Stimulated activated CD8-positive, alpha-beta memory T cell treated with anti-CD3 and anti-CD28 coated beads, Interleukin-2, amount 100 ng/mL, for 48 hours (primary cell): ENCODE measurements around the gene KIAA0319L.

ENCODE experiments used
- DNase-seq, 2 donors: peaks; one replicate each; pipeline ENCODE4 v3.0.0-alpha.2; 2020; ENCODE audit warnings: low read depth in 2 of 2

Gene KIAA0319L

DNA sequence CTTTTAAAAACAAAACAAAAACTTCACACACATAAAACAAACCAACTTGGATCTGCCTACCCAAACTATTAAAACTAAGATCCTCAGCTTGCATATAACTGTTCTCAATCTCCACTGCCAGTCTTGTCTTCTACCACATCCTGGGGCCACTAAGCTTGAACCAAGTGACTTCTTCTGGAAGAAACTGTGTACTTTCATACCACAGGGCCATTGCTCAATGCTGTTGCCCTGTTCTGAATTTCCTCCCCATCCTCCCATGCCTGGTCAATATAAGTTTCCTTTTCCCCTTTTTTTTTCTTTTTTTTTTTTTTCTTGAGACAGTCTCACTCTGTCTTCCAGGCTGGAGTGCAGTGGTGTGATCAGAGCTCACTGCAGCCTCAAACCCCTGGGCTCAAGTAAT, 109.9 kb downstream of the KIAA0319L start:
- no peak for DNase-seq

DNA sequence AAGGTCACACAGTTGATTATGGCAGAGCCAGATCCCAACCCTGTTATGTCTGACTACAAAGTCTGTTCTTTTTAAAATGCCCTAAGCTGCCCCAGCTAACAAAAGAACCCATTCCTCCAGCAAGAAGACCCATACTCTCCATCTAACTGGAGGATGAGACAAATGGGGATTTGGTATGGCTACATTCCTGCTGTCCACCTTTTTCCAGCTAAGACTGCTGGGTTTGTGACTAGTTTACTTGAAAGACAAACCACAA, 112.8 kb downstream of the KIAA0319L start:
- no peak for DNase-seq

DNA sequence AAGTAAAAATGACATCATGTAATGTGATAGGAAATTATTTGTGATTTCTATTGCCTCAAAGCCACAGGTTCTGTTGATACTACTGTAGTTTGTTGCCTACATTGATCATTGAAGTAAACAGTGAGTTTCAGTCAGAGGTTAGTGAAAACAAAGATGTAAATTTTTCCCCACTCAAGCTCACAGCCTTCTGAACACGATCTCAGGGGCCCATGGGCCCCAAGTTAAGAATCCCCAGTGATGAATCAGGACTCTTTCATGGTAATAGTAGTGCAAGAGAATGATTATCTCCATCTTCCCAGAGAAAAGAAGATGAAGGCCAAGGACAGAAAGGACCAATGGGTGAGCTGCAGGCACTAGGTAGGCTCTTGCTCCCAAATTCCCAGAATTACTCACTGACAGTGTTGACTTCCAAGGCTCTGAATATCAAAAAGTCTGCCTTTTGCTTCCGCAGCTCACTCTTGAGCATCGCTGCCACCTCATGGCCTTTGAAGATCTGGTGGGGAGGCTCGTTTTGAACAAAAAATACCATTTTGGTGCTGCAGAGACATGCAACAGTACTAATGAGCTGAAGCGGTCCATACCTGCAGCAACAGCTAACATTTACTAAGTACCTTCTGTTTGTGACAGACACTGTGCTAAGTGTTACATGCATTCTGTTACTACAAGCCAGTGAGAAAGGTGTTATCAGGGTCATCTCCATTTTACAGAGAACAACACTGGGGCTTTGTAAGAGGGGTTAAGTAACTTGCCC, 113.3 kb downstream of the KIAA0319L start:
- no peak for DNase-seq

DNA sequence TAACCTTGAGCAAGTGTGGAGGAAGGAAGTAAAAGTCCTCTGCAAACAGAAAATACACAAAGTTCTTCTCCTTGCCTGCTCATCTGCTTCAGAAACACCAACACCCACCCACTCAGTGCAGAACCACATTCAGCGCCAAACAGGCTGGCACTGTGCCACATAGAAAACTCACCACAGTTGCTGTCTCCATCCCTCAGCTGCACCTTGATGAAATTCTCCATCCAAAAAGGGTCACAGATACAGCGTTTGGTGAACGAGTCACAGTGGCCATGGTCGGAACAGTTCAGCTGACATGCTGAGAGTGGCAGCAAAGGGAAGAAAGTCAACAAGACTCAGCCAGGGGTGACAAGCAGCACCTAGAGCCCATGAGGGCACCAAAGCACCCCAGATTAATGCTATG, 114.5 kb downstream of the KIAA0319L start:
- peak in 1 of 2 donors; percentile 26 for DNase-seq

DNA sequence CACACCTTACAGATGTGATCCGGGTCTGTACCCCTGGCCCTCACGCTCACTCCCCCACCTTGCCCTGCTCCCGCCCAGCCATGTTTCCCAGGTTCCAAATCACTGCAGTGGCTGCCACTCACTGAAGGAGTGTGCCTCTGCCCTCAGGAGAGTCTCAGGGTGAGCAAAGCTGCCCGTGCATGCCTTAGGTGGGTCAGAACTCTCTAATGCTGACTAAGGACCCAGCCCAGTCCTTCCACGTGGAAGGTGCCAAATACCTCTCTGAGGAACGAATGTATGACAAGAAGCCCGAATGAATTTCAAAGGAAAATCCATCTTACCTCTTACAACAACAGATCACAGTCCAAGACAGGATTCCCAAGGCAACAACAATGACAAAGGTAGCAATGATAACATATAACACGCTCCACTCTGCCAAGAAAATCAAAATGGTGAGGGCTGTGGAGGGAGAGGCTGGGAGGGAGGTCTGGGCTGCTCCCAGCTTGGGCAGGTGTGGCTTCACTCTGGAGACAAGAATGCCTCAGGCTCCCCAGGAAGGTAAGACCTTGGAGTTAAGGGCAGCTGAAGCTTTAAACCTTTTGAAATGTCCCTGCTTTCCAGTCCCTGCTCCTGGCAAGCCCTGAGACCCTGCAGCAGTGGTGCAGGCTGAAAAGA, 115.2 kb downstream of the KIAA0319L start:
- no peak for DNase-seq

DNA sequence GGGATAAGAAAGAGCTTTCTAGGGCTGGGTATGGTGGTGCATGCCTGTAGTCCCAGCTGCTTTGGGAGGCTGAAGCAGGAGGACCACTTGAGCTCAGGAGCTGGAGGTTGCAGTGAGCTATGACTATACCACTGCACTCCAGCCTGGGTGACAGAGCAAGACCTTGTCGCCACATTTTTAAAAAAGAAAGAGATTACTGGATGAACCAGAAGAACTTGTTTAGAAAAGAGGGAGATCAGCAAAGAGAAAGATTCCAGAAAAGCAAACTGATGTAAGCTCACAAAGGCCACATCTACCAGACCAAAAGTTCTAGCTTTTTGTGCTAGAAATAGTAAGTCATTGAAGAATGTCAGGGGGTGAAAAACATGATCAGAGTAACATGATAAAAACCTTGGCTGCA, 117.6 kb downstream of the KIAA0319L start:
- no peak for DNase-seq

DNA sequence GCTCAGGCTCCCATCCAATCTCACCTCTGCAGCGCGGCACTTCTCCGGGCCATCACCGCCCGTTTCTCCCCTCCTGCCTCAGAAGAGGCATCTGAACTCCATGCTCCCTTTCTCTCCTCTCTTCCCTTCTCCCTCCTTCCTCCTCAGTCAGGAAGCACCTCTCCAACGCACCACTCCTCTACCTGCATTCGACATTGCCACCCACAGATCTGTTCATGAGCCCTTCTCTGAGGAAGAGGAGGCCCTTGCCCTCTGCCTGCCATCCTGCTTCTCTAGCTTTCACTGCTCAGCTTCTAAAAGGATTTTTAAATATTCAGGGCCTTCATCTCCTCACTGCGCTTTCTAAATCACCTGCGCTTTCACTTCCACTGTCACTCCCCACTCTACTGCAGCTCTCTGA, 120.0 kb downstream of the KIAA0319L start:
- DNase-seq, result no peak

DNA sequence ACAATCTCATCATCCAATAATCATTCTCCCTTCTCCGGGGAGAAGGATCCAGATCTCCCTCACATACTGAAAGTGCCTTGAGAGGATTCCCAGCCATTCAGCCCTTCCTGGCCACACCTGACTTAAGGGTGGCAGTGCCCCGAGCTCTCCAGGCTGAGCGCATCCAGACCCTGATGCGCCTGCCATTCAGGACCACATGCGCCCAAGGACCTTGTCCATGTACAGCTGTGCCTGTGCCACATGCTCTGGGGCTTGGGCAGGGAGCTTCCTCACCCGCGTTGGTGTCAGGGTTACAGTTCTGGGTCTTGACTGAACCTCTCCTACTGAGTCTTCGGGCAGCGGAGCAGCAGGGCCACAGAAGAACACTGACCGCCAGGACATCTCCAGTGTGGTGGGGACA, 121.1 kb downstream of the KIAA0319L start:
- no peak for DNase-seq

DNA sequence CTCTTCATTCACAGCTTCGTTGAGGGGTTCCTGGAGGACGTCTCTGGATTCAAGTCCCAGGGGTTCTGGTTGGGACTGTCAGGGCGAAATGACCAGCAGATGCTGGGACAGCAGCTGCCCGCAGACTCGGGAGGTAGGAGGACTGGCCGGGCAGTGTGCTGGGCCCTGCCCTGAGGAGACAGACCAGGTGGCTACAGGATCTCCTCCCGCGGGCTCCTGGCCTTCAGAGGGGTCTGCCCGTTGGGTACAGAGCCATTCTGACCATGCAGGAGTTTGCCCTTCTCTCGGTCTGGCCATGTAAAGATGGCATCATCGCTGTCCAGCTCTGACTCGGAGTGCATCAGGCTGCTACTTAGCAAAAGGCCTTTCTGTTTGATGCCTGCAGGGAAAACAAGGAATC, 122.5 kb downstream of the KIAA0319L start:
- DNase-seq, result no peak

DNA sequence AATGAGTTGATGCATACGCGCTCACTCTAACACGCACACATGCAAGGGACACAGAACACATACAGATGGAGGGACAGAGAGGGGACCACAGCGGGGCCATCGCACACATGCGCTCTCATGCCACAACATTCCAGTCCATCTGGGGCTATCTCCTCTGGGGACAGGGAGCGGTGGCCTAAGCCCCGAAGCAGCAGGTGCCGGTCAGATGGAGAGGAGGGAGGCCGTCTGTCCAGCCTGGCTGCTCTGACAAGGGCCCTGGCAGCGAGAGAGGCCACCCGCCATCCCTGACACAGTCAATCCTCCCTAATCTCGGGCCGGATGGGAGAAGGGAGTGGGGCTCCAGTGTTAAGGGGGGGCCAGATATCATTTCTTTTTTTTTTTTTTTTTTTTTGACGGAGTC, 123.5 kb downstream of the KIAA0319L start:
- DNase-seq, result no peak

DNA sequence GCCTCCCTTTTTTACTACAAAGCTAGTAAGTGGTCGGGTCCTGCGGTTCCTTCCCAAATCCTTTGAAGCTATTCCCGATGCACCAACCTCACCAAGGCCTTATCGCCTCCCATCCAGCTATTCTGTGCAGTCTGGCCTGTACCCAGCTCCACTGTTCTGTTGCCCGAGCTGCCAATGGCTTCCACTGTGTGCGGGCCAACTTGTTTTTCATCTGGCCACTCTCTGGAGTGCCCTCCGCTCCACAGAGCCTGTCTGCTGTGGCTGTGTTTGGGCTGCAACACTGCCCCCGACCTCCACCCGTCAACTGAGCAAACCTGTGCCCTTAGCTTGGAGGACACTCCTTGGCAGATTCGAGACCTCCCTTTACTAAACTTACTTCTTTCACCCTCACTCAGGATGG, 125.0 kb downstream of the KIAA0319L start:
- no peak for DNase-seq

DNA sequence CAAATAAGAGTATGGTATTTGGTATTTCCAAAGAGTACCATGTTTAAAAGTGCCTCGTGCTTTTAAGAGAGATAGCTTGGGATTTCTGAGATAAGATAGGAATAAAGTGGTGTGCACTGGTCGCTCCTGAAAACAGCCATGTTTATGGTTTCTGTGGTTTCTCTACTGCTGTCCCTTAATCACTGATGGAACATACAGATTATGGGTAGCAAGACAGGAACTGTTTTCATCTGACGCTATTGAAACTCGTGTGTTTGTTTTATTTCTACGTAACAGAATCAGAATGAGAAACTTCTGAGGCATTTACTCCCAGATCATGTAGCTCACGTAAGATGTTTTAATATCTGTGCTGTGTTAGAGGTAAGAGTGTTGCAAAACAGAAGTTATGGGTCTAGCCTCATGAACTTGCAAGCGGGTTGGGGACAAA, 126.0 kb downstream of the KIAA0319L start:
- DNase-seq, result no peak

DNA sequence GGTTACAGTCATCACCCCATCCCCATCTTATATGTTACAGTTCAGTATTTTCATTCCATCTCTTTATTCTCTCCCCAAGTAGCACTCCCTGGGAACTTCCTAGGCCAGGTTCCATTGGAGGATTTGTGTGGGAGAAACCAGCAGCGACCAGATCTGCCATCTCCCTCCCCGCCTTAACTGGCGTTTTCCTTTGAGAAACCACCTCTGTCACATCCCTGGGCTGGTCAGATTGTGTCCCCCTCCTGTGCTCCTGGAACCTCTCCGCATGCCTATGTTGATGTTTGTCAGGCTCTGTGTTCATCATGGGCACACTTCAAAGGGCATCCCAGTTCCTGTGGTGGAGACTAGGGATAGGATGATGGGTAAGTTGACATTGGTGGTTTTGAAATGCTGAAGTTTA, 126.4 kb downstream of the KIAA0319L start:
- no peak for DNase-seq

DNA sequence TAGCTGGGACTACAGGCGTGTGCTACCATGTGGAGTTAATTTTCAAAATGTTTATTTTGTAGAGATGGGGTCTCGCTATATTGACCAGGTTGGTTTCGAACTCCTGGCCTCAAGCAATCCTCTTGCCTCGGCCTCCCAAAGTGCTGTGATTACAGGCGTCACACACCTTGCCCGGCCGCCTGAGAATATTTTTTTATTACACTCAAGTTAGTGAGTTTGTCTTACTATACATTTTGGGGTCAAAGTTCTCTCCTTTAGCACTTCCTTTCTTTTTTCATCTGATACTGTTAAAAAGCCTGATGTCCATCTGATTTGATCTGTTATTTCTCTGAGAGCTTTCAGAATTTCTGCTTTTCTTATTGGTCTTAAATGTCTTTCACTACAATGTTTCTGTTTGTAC, 128.8 kb downstream of the KIAA0319L start:
- no peak for DNase-seq

DNA sequence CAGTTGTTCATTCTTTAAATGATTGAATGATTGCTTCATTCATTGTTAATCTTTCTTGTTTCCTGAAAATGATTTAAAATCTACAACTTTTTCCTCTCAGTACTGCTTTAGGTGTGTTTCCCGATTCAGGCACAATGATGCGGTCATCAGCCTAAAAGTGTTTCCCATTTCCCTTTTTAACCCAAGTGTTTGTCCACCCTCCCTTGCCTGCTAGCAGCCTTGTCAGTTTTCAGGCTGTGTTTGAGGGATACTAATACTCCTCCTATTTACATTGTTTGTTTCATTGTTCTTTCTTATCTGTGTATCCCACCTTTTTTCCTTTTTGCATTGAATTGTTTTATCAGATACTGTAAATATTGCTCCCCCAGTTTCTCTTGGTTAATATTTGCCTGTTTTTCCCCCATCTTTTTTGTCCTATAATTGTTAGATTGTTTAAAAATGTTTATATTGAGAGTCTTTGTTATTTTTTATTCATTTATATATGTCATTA, 131.1 kb downstream of the KIAA0319L start:
- DNase-seq, result no peak

DNA sequence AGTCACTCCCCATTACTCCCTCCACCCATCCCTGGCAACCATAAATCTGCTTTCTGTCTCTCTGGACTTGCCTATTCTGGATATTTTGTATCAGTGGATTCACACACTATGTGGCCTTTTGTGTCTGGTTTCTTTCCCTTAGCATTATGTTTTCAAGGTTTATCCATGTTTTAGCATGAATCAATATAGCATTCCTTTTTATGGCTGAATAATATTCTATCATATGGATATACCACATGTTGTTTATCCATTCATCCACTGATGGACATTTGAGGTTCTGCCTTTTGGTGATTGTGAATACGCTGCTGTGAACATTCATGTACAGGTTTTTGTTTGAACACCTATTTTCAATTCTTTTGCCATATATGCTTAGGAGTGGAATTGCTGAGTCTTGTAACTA, 148.3 kb downstream of the KIAA0319L start:
- DNase-seq, result no peak

DNA sequence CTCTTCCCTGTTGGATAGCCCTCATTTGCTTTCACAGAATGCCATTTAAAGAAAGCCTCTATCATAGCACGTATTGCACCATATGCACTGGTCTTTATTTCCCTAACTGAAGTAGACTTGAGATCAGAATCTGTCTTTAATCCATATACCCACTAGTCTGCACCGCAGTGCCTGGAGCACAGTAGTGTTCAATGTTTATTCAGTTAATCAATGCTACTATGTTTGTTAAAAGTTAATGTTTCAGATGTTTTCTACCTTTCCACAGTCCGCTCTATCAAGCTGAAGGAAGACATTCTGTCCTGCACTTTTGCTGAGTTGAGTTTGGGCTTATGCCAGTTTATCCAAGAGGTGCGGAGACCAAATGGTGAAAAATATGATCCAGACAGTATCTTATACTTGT, 149.5 kb downstream of the KIAA0319L start:
- DNase-seq, result no peak

DNA sequence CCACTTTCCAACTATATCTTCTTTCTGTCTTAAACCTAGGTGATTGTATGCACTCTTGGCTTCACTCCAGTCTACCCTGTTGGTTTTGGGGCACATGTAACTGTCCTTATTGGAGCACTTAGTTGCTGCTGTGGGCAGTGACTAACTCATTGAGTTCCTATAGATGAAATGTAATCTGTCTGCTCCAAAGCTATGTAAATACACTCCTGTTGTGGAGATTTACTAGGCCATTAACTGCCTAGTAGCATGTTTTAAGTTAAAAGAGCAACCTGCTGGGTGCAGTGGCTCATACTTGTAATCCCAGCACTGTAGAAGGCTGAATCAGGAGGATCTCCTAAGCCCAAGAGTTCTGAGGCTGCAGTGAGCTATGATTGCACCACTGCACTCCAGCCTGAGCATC, 151.1 kb downstream of the KIAA0319L start:
- DNase-seq, result no peak

DNA sequence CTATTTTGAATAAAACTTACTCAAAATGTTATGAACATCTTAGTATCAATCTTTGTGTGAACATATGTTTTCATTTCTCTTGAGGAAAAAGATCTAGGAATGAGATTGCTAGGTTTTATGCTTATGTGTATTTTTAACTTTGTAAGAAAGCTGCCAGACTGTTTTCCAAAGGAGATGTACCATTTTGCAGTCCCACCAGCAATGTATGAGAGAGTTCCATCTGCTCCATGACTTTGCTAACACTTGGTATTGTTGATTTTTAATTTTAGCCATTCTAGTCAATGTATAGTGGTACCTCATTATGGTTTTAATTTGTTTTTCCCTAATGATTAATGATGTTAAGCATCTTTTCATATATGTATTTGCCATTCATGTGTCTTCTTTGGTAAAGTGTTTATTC, 156.2 kb downstream of the KIAA0319L start:
- DNase-seq, result no peak

DNA sequence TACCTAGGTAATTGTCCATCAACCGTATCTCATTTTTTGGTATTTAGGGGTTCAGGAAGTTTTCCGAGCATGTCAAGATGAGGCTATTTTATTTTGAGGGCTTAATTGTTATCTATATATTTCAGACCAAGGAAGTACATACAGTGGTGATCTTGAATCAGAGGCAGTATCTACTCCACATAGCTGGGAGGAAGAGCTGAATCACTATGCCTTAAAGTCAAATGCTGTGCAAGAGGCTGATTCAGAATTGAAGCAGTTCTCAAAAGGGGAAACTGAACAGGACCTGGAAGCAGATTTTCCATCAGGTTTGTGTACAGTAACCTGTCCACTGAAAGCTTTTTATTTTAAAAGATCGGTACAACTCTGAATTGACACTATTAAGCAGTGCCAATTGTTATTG, 158.5 kb downstream of the KIAA0319L start:
- DNase-seq, result no peak

DNA sequence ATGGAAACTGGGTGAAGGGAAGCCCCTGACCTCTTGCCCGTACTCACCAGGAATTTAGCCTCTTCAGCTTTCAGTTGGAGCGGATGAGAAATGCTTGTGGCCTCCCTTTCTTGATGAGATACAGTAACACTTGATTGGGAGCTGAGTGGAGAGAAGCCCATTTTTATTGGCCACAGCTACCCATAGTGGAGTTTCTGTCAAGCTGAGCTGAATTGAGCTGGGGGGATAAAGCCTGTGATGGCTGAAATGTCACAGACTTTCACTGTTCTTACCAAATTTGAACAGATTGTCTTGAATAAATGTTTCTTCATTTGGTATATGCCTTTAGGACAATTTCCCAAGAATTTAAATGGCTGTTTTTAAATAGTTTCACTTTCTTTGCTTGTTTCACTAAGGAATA, 162.8 kb downstream of the KIAA0319L start:
- no peak for DNase-seq

DNA sequence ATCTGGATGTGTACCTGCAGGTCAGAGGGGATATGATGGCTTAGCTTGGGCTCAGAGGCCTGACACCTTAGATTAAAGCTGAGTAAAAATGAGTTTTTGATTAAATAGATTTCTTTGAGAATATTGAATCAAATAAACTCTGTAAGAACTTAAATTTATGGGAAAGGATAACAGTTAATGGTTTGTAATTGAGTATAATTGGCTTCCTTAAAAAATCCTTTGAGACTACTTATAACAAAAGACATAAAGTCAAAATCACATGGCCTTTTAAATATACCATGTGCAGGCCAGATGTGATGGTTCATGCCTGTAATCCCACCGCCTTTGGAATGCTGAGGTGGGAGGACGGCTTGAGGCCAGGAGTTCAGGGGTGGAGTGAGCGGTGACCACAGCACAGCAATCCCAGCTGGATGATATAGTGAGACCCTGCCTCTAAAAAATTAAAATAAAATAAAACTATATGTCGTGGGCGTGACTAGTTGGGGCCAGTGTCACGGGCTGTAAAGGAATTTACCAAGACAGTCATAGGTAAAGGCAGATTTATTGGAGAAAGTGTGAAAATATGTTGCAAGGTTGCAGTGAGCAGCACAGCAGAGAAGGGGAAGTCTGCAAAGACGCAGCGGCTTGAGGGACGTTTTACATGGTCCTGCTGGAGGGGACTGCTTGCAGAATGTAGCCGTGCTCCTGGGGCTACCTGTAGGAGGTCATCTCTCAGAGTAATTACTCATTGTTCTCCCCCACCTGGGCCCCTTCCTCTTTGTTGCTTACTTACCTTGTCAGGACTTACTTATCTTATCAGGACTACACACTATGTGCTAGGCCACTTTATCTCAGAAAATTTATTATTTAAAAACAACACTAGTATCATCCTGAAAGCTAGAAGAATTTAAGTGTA, 166.4 kb downstream of the KIAA0319L start:
- DNase-seq, result no peak

DNA sequence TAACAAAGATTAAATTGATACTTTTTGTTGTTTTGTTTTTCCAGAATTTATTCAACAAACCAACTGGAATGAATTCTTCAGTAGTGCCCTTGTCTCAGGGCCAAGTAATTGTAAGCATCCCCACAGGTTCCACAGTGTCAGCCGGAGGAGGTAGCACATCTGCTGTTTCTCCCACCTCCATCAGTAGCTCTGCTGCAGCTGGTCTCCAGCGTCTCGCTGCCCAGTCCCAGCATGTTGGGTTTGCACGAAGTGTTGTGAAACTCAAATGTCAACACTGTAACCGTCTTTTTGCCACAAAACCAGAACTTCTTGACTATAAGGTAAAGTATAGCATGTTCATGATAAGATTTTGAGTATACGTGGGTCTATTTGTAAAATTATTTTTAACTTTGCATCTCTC, 170.2 kb downstream of the KIAA0319L start:
- DNase-seq, result no peak
